GM21737 (cell line): ENCODE measurements around the gene CNFN.

Experiments
- ATAC-seq: cut with Tn5 transposase; IDR thresholded peaks from one replicate; pipeline ENCODE4 v1.9.1; 2021; ENCODE audit warnings: mild to moderate bottlenecking, moderate library complexity; ENCODE audit not compliant: unreplicated experiment

The CNFN gene

DNA sequence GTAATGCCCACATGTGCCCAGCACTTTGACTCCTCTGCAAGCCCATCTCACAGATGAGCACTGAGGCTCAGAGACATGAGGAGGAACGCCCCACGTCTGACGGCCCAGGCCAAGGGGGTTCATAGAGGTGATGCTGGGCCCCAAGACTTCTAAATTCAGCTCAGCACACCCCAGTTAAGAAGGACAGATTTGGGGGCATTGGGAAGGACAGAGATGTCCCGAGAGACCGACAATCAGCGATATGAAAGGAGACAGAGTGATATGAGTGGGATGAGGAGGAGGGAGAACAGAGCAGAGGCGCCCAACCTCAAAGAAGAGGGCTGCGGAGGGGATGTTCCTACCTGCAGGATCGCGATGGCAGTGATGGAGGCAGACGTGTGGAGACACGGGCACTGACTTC lies at the start of gene CNFN:
Gene CNFN, minus strand, starts transcription at position 399 of the 400 bp plus-strand sequence. CDS start 1,260 bp downstream, outside the sequence.
- no peak for ATAC-seq

DNA sequence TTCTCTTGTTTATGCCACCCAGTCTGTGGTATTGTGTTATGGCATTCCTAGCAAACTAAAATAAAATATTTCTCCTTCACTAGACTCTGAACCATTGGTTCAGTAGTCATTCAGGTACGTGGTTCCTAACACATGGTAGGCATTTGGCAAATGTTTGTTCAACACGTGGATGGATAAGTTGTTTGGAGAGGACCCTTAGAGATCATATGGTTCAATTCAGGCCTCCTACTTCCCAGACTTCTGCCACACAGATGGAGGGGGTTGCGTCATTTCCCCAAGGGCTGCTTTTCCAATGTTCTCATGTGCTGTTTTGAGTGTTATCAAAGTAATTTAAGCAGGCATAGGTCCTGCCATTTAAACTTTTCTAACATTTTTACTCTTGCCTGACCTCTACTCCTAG lies 45.9 kb upstream of the CNFN start:
- no peak for ATAC-seq

GRCh38 chr19:42435316-42435715 lies 45.2 kb upstream of the CNFN start:
- no peak for ATAC-seq

DNA sequence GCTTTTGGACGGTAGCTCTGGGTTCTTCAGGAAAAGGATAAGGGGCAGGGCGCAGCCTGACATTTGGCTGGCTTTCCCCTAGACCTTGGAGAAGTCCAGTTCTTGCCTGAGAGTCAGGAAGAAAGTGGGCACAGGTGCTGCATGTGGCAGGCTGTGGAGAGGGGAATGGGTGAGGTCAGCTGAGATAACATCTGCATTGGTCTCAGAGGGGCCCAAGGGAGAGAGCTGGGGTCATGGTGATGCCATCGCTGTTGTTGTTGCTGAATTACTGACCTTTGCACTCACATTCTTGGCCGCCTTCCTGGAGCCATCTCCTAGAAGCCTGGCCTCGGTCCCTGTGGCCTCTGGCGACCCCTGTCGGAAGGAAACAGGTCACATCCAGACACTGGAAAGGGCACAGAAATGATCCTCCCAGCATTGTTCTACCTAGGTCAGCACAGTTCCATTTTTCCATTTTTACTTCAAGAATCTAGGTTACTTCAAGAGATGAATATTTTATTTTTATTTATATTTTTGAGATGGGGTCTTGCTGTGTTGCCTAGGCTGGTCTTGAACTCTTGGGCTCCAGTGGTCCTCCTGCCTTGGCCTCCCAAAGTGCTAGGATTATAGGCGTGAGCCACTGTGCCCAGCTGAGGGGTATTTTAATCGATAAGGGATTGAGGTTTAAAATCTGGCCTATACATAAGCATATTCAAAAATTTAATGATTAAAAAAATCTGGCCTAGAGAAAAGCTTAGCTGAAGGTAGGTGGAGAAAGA lies 43.6 kb upstream of the CNFN start:
- ATAC-seq = no peak

DNA sequence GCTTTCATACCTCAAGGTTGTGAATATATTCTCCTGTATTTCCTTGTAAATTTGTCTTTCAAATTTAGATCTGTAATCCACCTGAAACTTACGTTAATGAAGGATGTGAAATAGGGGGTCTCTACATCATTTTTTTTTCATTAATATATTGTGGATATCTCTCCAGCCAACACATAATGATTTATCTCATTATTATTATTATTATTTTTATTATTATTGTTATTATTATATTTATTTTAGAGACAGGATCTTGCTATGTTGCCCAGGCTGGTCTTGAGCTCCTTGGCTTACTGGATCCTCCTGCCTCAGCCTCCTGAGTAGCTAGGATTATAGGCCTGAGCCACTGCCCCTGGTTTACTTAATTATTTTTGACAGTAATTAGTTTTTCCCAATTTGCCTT lies 41.4 kb upstream of the CNFN start:
- no peak for ATAC-seq

GRCh38 chr19:42428676-42429075 lies 38.6 kb upstream of the CNFN start:
- ATAC-seq = no peak

GRCh38 chr19:42427313-42427712 lies 37.2 kb upstream of the CNFN start, which contains the start of gene LIPE:
Gene LIPE, minus strand, starts transcription at chr19:42427388. Its CDS starts 239 bp downstream, at chr19:42427149.
- no peak for ATAC-seq

DNA sequence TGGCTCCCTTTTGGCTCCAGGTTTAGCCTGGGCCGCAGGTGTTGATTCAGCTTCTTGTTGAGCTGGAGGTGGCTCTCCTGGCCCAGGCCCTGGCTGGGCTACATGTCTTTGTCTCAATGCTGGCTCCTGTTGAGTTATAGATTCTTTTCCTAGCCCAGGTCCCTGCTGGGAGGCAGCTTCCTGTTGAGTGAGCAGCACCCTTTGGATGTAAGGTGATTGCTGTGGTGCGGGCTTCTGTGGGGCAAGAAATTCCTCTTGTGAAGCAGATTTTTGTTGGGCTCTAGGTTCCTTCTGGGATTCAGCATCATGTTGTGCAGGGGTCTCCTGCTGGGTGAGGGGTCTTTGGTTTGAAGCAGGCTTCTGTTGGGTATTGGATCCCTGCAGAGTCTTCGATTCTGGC lies 36.5 kb upstream of the CNFN start:
- ATAC-seq = no peak

DNA sequence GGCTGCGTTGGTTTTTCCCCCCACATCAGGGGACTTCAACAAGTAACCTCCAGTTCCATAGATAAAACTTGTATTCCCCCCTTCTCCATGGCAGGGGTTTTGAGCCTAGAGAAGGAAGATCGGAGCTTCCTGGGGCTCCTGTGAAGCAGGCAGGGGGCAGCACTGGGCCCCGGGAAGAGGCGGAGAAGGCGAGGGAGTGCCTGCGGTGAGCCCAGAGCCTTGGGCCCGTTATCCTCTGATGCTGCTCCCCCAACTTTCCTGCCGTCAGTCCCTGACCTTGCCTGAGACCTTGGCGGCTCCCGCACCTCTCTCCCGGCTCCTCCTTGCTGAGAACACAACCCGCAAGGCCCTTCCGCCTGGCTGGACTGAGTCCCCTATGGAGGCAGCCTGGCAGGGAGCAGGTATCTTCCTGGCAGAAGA lies 34.6 kb upstream of the CNFN start:
- ATAC-seq = no peak

GRCh38 chr19:42424345-42424707 lies 34.2 kb upstream of the CNFN start:
- ATAC-seq = no peak

DNA sequence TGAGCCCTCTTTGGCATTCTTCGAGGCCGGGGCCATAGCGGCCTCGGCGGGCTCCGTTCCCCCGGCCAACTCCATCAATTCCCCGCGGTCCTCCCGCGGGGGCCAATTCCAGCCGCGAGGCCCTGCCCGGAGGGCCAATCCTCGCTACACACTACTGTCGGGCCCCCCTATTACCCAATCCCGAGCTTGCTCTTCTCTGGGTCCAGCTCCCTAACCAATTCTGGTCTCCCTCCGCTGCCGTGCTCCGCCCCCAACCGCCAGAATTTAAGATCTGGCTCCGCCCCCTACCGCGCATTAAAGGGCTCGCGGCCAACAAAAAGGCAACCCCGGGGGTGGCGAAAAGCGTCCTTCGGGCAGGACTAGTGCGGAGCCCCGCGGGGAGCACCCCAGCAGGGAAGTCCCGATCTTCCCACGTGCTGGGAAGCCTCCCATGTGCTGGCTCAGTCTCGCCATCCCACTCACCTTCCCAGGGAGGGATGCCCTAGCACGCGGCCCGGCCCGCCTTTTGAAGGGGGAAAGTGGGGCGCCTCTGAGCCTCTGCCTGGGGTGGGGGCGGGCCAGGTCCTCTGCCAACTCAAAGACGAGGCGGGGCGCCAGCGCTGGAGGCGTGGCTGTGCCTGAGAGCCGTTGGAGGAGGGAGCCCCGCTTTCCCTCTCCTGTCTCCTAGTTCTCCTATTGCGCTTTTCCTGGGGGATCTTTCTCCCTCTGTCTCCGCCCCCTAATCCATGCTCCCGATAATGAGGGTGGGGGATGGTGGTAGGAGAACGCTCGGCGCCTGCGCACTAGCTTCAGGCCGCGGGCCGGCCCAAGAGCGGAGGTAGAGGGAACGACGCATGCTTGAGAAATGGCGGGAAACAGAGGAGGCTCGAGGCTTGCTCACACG lies 33.6 kb upstream of the CNFN start:
- ATAC-seq = peak; percentile 78

DNA sequence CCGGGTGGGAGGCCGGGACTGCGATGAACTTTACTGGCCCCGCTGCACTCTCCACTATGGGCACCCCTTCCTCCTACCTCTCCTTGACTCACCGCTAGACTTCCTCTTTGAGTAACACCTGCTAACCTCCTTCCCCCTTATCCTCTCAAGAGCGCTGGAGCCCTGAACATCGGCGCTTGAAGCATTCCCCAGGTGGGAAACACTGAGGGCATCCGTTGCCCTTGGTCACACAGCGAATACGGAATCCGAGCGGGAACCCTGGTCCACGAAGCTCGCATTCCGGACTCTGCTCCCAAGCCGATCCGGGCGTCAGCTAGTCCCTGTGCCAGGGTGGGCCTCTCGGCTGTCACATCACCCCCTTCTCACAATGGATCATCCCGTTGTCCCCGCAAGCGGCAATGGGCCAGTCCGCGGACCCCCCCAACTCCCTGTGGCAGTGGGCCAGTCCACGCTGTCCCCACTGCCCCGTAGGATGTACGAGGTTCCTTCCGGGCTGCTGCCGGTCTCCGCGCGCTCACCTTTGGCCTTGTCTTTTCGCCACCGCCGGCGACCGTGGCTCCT lies 32.9 kb upstream of the CNFN start:
- peak; percentile 30 for ATAC-seq

DNA sequence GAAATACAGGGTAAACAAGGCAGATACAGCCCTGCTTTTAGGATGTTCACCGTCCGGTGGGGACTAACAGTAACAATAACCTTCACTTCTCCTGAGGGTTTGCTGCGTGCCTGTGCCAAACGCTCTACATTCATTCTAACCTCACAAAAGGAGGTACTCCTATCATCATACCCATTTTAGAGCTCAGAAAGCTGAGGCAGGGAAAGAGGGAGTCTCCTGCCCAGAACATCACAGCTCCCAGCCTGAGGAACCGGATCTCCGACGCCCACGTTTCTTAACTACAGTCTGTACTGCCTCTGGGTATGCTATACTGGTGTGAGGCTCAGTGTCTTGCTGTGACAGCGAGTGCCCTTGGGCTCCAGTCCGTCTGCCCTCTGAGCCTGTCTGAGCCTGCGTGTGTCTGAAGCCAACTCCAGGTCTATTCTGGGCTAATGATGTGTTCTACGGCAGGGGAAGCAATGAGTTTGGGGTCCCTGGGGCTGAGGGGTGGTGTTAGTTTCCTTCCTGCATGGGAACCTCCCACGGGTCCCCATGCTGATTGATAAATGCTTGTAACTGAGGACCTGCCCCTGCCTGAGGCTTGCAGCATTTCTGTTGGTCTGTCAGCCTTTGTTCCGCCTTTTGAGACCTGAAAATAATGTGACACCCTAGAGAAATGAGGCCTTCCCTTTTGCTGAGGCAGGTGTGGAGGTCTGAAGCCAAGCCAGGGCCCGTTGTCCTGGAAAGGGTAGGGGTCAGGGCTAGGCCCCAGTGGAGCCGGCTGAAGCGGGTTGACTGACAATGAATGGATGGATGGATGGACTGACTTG lies 32.2 kb upstream of the CNFN start:
- peak; percentile 8 for ATAC-seq

GRCh38 chr19:42421591-42422031 lies 31.5 kb upstream of the CNFN start:
- no peak for ATAC-seq

- ATAC-seq = no peak
Observed at GRCh38 chr19:42421101-42421500, 31.0 kb upstream of the CNFN start.

GRCh38 chr19:42420055-42420544 lies 30.0 kb upstream of the CNFN start:
- ATAC-seq = peak; percentile 41

- ATAC-seq = no peak
Observed at GRCh38 chr19:42419309-42419708, 29.2 kb upstream of the CNFN start.

- ATAC-seq = no peak
Observed at GRCh38 chr19:42412661-42413076, 22.6 kb upstream of the CNFN start.

GRCh38 chr19:42412227-42412626 lies 22.1 kb upstream of the CNFN start:
- ATAC-seq = no peak

DNA sequence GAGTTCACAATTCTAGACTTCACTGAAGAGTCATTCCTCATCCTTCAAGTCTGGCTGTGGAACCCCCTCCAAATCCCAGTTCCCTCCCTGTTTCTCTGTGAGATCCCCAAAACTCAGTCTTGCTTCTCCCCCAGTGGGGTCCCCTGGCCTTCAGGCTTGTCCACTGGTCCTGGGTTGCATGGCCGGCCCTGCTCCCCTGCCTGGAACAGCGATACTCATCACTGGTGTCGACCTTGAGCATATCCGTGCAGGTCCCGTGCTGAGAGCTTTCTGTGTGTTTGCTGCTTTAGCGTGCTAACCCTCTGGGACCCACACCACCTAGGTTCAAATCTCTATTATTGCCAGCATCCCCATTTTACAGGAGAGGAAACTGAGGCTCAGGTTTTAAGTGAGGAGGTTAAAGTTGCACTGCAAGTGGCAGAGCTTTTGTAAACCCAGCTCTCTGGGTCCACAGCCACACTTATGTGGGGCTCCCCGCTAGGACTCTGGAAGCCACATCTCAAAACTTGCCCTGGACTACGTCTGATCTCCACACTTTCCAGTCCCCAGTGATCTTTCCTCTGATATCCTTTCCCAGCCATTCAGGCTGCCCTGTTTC lies 21.6 kb upstream of the CNFN start:
- no peak for ATAC-seq
